SK-N-SH (cell line): ENCODE data around the gene DOCK3.
"Not testable (repeated sequence)": the region's sequence is repeated elsewhere in the genome, so short reads cannot be mapped to it uniquely, and the experiment has no call there.

Experiments
- CTCF ChIP-seq: fragments of 200-600 bp; sonication (generic); IDR thresholded peaks from 2 replicates; pipeline ENCODE4 v1.6.1; 2017; ENCODE audit warnings: antibody characterized with exemption, mild to moderate bottlenecking, moderate library complexity
- EZH2phosphoT487 ChIP-seq: fragments of 200-600 bp; sonication (generic); IDR thresholded peaks from 2 replicates; pipeline ENCODE4 v1.6.1; 2017; ENCODE audit warnings: low read depth, mixed run types, mild to moderate bottlenecking, antibody characterized with exemption, moderate library complexity, borderline replicate concordance
- GATA2 ChIP-seq: sonication (generic); formaldehyde crosslinking; IDR thresholded peaks from 2 replicates; pipeline ENCODE4 v1.5.0; 2020; ENCODE audit warnings: mild to moderate bottlenecking, missing genetic modification reagents
- MXI1 ChIP-seq: IDR thresholded peaks from 2 replicates; pipeline ENCODE4 v1.6.1; 2012; ENCODE audit warnings: mild to moderate bottlenecking, low read depth, low read length, improper control_type of control experiment
- POLR2AphosphoS5 ChIP-seq: IDR thresholded peaks from 2 replicates; pipeline ENCODE4 v1.6.1; 2012; ENCODE audit warnings: low read depth, low read length
- RXRA ChIP-seq: IDR thresholded peaks from 2 replicates; pipeline ENCODE4 v1.4.0; 2012; ENCODE audit warnings: low read depth, mild to moderate bottlenecking, borderline replicate concordance
- SMC3 ChIP-seq: IDR thresholded peaks from 2 replicates; pipeline ENCODE4 v1.6.1; 2012; ENCODE audit warnings: low read depth, low read length, improper control_type of control experiment
- TCF12 ChIP-seq: IDR thresholded peaks from 2 replicates; pipeline ENCODE4 v1.4.0; 2012
- TEAD4 ChIP-seq: IDR thresholded peaks from 2 replicates; pipeline ENCODE4 v1.4.0; 2012; ENCODE audit warnings: mild to moderate bottlenecking, borderline replicate concordance; ENCODE audit not compliant: insufficient read depth
- USF1 ChIP-seq: IDR thresholded peaks from 2 replicates; pipeline ENCODE4 v1.4.0; 2012; ENCODE audit warnings: low read depth, borderline replicate concordance
- USF2 ChIP-seq: fragments of 150-350 bp; IDR thresholded peaks from 2 replicates; pipeline ENCODE4 v1.6.1; 2017; ENCODE audit warnings: antibody characterized with exemption, low read length, low read depth, borderline replicate concordance
- ZBTB33 ChIP-seq: IDR thresholded peaks from 2 replicates; pipeline ENCODE4 v1.4.0; 2012; ENCODE audit warnings: low read depth, borderline replicate concordance

- TF ChIP-seq USF2, GATA2, RXRA, CTCF, TEAD4, SMC3, POLR2AphosphoS5, ZBTB33, EZH2phosphoT487, USF1, MXI1, TCF12: not testable (repeated sequence)
Measured at GRCh38 chr3:50831009-50831408, 156.3 kb downstream of the DOCK3 start.
